ENCODE measurements around the gene KDM4C.

GRCh38 chr9:6938447-6938846 is 180.7 kb downstream of the KDM4C start:
- TF ChIP-seq CTCF (IDR thresholded peaks at IDR 0.05) (no peak), POLR2A (IDR thresholded peaks at IDR 0.05) (no peak), POLR2AphosphoS5 (IDR thresholded peaks at IDR 0.05) (no peak), EP300 (IDR thresholded peaks at IDR 0.05) (no peak)

Data from sigmoid colon (tissue), 4 donors.